IMR-90 (cell line): ENCODE measurements around the gene MAZ. TPM values are rescaled to one million over a fixed set of nuclear protein-coding genes. Genes with fewer than 3 reads are reported as not detected.

Experiments used
- ATAC-seq: fragments of 200-7000 bp; cut with Tn5 transposase; 2 replicates; pipeline ENCODE4 v1.9.1; 2020; ENCODE audit warnings: low read depth, mild to moderate bottlenecking, moderate library complexity
- BruUV-seq: library from RNA; stranded (reverse); fragments of 400-500 nt; replicated peaks from 2 replicates; lab custom pipeline; 2021; lab: Mats Ljungman, UMichigan
- CTCF ChIA-PET: fragments of 300-600 bp; formaldehyde crosslinking; extraction: SDS; loops from one replicate; lab custom pipeline; 2021; ENCODE audit warnings: antibody characterized with exemption; lab: Yijun Ruan, JAX
- POLR2A ChIA-PET: fragments of 300-600 bp; sonication (Branson Sonifier 250); formaldehyde crosslinking; loops from one replicate; lab custom pipeline; 2022; ENCODE audit warnings: antibody characterized with exemption; ENCODE audit not compliant: unreplicated experiment; lab: Charles Lee
- DNase-seq: peaks from one replicate; pipeline ENCODE4 v3.0.0; 2013
- H2AFZ ChIP-seq: replicated peaks from 2 replicates; pipeline ENCODE3; 2013; ENCODE audit warnings: low read length, mild to moderate bottlenecking; ENCODE audit not compliant: poor library complexity
- H2AK5ac ChIP-seq: 2 replicates; pipeline ENCODE4 v1.6.1; 2013; ENCODE audit warnings: low read depth, low read length, inconsistent platforms
- H2AK9ac ChIP-seq: replicated peaks from 2 replicates; pipeline ENCODE3; 2013; ENCODE audit warnings: mild to moderate bottlenecking, low read depth, low read length, moderate library complexity; ENCODE audit not compliant: poor library complexity
- H2BK120ac ChIP-seq: 2 replicates; pipeline ENCODE4 v1.6.1; 2013; ENCODE audit warnings: low read depth, low read length, inconsistent platforms
- H2BK15ac ChIP-seq: 3 replicates; pipeline ENCODE4 v1.6.1; 2013; ENCODE audit warnings: low read depth, low read length, inconsistent platforms
- H2BK20ac ChIP-seq: 2 replicates; pipeline ENCODE4 v1.6.1; 2013; ENCODE audit warnings: low read depth, mild to moderate bottlenecking, inconsistent platforms, low read length, moderate library complexity
- H2BK5ac ChIP-seq: 2 replicates; pipeline ENCODE4 v1.6.1; 2013; ENCODE audit warnings: mild to moderate bottlenecking, low read depth, low read length, inconsistent platforms; ENCODE audit not compliant: poor library complexity, severe bottlenecking
- H3K14ac ChIP-seq: replicated peaks from 2 replicates; pipeline ENCODE4 v1.6.1; 2013; ENCODE audit warnings: low read depth, low read length, inconsistent platforms
- H3K18ac ChIP-seq: 2 replicates; pipeline ENCODE4 v1.6.1; 2013; ENCODE audit warnings: low read depth, low read length, control low read depth
- H3K23ac ChIP-seq: 2 replicates; pipeline ENCODE4 v1.6.1; 2013; ENCODE audit warnings: low read depth, low read length, inconsistent platforms
- H3K27ac ChIP-seq: 2 replicates; pipeline ENCODE4 v1.5.1; 2013; ENCODE audit warnings: mild to moderate bottlenecking, control low read depth, low read length; ENCODE audit not compliant: insufficient read depth
- H3K27me3 ChIP-seq: 2 replicates; pipeline ENCODE4 v1.6.1; 2013; ENCODE audit warnings: low read length; ENCODE audit not compliant: control insufficient read depth, insufficient read depth
- H3K36me3 ChIP-seq: 2 replicates; pipeline ENCODE4 v1.6.1; 2013; ENCODE audit warnings: low read length, mixed read lengths; ENCODE audit not compliant: control insufficient read depth, insufficient read depth
- H3K4ac ChIP-seq: 2 replicates; pipeline ENCODE4 v1.6.1; 2013; ENCODE audit warnings: low read depth, low read length, inconsistent platforms
- H3K4me1 ChIP-seq: 2 replicates; pipeline ENCODE4 v1.6.1; 2013; ENCODE audit warnings: low read length, mixed read lengths; ENCODE audit not compliant: control insufficient read depth, insufficient read depth
- H3K4me2 ChIP-seq: 2 replicates; pipeline ENCODE4 v1.6.1; 2013; ENCODE audit warnings: low read depth, mild to moderate bottlenecking, control low read depth, low read length, moderate library complexity
- H3K4me3 ChIP-seq: 2 replicates; pipeline ENCODE4 v1.5.1; 2013; ENCODE audit warnings: low read depth, mild to moderate bottlenecking, control low read depth, low read length, moderate library complexity; ENCODE audit not compliant: insufficient read depth
- H3K56ac ChIP-seq: 2 replicates; pipeline ENCODE4 v1.6.1; 2013; ENCODE audit warnings: low read length, inconsistent platforms; ENCODE audit not compliant: insufficient read depth; ENCODE audit errors: extremely low read depth
- H3K79me1 ChIP-seq, 2 experiments: 2 replicates each; pipeline ENCODE4 v1.6.1; 2013; ENCODE audit warnings: low read length in 2 of 2, inconsistent platforms in 1 of 2, low read depth in 1 of 2
- H3K9ac ChIP-seq: 2 replicates; pipeline ENCODE4 v1.6.1; 2013; ENCODE audit warnings: low read depth, low read length, control low read depth
- H3K9me1 ChIP-seq: 2 replicates; pipeline ENCODE4 v1.6.1; 2013; ENCODE audit warnings: low read length, inconsistent platforms; ENCODE audit not compliant: insufficient read depth
- H3K9me3 ChIP-seq: 2 replicates; pipeline ENCODE4 v1.6.1; 2013; ENCODE audit warnings: low read length; ENCODE audit not compliant: control insufficient read depth, insufficient read depth
- H4K20me1 ChIP-seq: 2 replicates; pipeline ENCODE4 v1.6.1; 2013; ENCODE audit warnings: low read length, inconsistent platforms; ENCODE audit not compliant: insufficient read depth
- H4K5ac ChIP-seq: 2 replicates; pipeline ENCODE4 v1.6.1; 2013; ENCODE audit warnings: mild to moderate bottlenecking, low read depth, low read length, control low read depth
- H4K8ac ChIP-seq, 2 experiments: 2 replicates each; pipeline ENCODE4 v1.6.1; 2013; ENCODE audit warnings: low read depth in 2 of 2, low read length in 2 of 2, control low read depth in 1 of 2, inconsistent platforms in 1 of 2
- H4K91ac ChIP-seq: 2 replicates; pipeline ENCODE4 v1.6.1; 2013; ENCODE audit warnings: low read depth, low read length, inconsistent platforms; ENCODE audit not compliant: insufficient read depth
- FOS ChIP-seq: fragments of 150-350 bp; IDR thresholded peaks from 2 replicates; pipeline ENCODE4 v1.6.1; 2016; ENCODE audit warnings: low read depth, low read length
- RCOR1 ChIP-seq: IDR thresholded peaks from 2 replicates; pipeline ENCODE4 v1.6.1; 2012; ENCODE audit warnings: mild to moderate bottlenecking, low read length, improper control_type of control experiment; ENCODE audit not compliant: insufficient replicate concordance
- WGBS, 2 experiments: methylation state at CpG; one replicate each; pipeline versions ENCODE4 v1.1.5 to v1.1.7; 2013; ENCODE audit warnings: missing lambda C conversion rate in 2 of 2; ENCODE audit not compliant: insufficient read length in 1 of 2; ENCODE audit errors: extremely low coverage in 2 of 2; 5-methylcytosine and 5-hydroxymethylcytosine counted together
- dilution Hi-C: fragments of 300-500 bp; cut with HindIII; formaldehyde crosslinking; loops from one replicate; pipeline ENCODE4 v1.14.3; 2018; ENCODE audit warnings: low sequenced_read_pairs; ENCODE audit not compliant: unreplicated experiment
- in situ Hi-C: fragments of 300-500 bp; cut with MboI; formaldehyde crosslinking; loops from 3 replicates; pipeline ENCODE4 v1.14.3; 2019; ENCODE audit warnings: low sequenced_read_pairs, inconsistent platforms, mixed read lengths
- intact Hi-C: fragments of 100-400 bp; cut with micrococcal nuclease; formaldehyde crosslinking; loops from 2 replicates; pipeline ENCODE4 v1.10.0; 2022
- polyA plus RNA-seq, 3 experiments: library from polyadenylated mRNA; depleted of rRNA; stranded (reverse); fragments of >200 nt; gene quantifications; 2 replicates each; pipeline ENCODE4 v1.2.3, GENCODE V29; 2012; ENCODE audit warnings: low replicate concordance in 1 of 3
- total RNA-seq: library from RNA; depleted of rRNA; stranded (reverse); fragments of >200 nt; gene quantifications from 2 replicates; pipeline ENCODE4 v1.2.3, GENCODE V29; 2012

Gene MAZ
- total and polyA plus RNA-seq, 2 of the 4 experiments (the other 2 are of a cell fraction), result 113 to 138 TPM

- intact Hi-C loops, result loop anchor here (5.0 kb wide), 1 partner anchor 38 kb away; the partner anchor contains the start of gene CDIPT
- Histone ChIP-seq H3K27ac (peak overlapping the region; percentile 95), H3K23ac (peak overlapping the region; percentile 100), H3K4me3 (no peak overlapping the region), H3K4ac (peak overlapping the region; percentile 100), H2BK20ac (peak overlapping the region; percentile 99), H4K91ac (peak overlapping the region; percentile 97), H3K4me2 (peak overlapping the region; percentile 77), H4K8ac (peak overlapping the region; percentile 43 to 95), H3K9me1 (peaks cover 30% of the 10 kb centered on the region), H2AK9ac (peak overlapping the region; percentile 98), H3K56ac (peak overlapping the region; percentile 88), H2BK5ac (peak overlapping the region; percentile 98), H4K20me1 (peaks cover 22% of the 10 kb centered on the region), H3K9me3 (no peaks in the 10 kb centered on the region), H3K79me1 (peaks cover 30 to 78% of the 10 kb centered on the region in 2 experiments), H3K27me3 (no peaks in the 10 kb centered on the region), H2BK15ac (peak overlapping the region; percentile 92; the same call in 2 of the 3 replicates), H3K36me3 (peaks cover under 1% of the 10 kb centered on the region; the same call in 1 of the 2 replicates), H3K4me1 (peaks cover 37% of the 10 kb centered on the region), H2AFZ (no peak overlapping the region), H3K14ac (peak overlapping the region; percentile 96), H2BK120ac (peak overlapping the region; percentile 98), H2AK5ac (peak overlapping the region; percentile 100), H4K5ac (peak overlapping the region; percentile 93), H3K9ac (peak overlapping the region; percentile 28), H3K18ac (peak overlapping the region; percentile 93)
- dilution Hi-C loops, result no loop called here
- POLR2A ChIA-PET, result interaction anchor here (0.7 kb wide), 1 partner anchor 156 kb away, joined by 7 read pairs; no protein-coding TSS in a partner anchor
- DNase-seq, result peak; percentile 91
- ATAC-seq, result peak; percentile 49
- no CpG with 5 or more reads among the region's 7 CpGs for WGBS, 2 experiments
- no TSS peak for BruUV-seq
- CTCF ChIA-PET, result interaction anchor here (0.5 to 1.0 kb wide), 3 partner anchors 19 to 30 kb away, joined by 3 to 4 read pairs (median 3); no protein-coding TSS in a partner anchor
- TF ChIP-seq FOS (peak; percentile 77; the same call in 1 of the 2 replicates), RCOR1 (no peak)
- in situ Hi-C loops, result no loop called here
These were observed 18.3 kb downstream of the MAZ start for GRCh38 chr16:29824589-29825144.
